MV-4-11 (cell line): ENCODE results near the gene PRKN.

Experiments used
- DNase-seq: peaks from one replicate; lab custom pipeline; 2025; lab: John Stamatoyannopoulos, UW

The PRKN gene

GRCh38 chr6:161961796-161962195 lies 765.8 kb downstream of the PRKN start:
- DNase-seq: no peak

- DNase-seq: no peak
Measured at GRCh38 chr6:161961046-161961445, 766.5 kb downstream of the PRKN start.

GRCh38 chr6:161959072-161959471 lies 768.5 kb downstream of the PRKN start:
- no peak for DNase-seq

- DNase-seq: no peak
Measured at GRCh38 chr6:161956082-161956481, 771.5 kb downstream of the PRKN start.

GRCh38 chr6:161954699-161955276 lies 772.8 kb downstream of the PRKN start:
- DNase-seq: no peak

GRCh38 chr6:161954077-161954476 lies 773.5 kb downstream of the PRKN start:
- no peak for DNase-seq

GRCh38 chr6:161951126-161951525 lies 776.4 kb downstream of the PRKN start:
- no peak for DNase-seq

- DNase-seq: no peak
Measured at GRCh38 chr6:161949531-161949930, 778.0 kb downstream of the PRKN start.

GRCh38 chr6:161948462-161948861 lies 779.1 kb downstream of the PRKN start:
- DNase-seq: no peak

- no peak for DNase-seq
Measured at GRCh38 chr6:161947371-161947770, 780.2 kb downstream of the PRKN start.

GRCh38 chr6:161946461-161946860 lies 781.1 kb downstream of the PRKN start:
- DNase-seq: no peak

GRCh38 chr6:161943561-161943960 lies 784.0 kb downstream of the PRKN start:
- DNase-seq: no peak

- DNase-seq: no peak
Measured at GRCh38 chr6:161941565-161941964, 786.0 kb downstream of the PRKN start.

GRCh38 chr6:161940519-161940918 lies 787.0 kb downstream of the PRKN start:
- DNase-seq: no peak

GRCh38 chr6:161926324-161926723 lies 801.2 kb downstream of the PRKN start:
- no peak for DNase-seq

- no peak for DNase-seq
Measured at GRCh38 chr6:161924516-161925116, 803.0 kb downstream of the PRKN start.

- DNase-seq: peak; percentile 70
Measured at GRCh38 chr6:161922631-161923119, 804.9 kb downstream of the PRKN start.

GRCh38 chr6:161921602-161922395 lies 805.8 kb downstream of the PRKN start:
- peak; percentile 14 for DNase-seq

- no peak for DNase-seq
Measured at GRCh38 chr6:161919691-161920090, 807.9 kb downstream of the PRKN start.

GRCh38 chr6:161918628-161919205 lies 808.8 kb downstream of the PRKN start:
- no peak for DNase-seq

- DNase-seq: no peak
Measured at GRCh38 chr6:161918109-161918531, 809.4 kb downstream of the PRKN start.

GRCh38 chr6:161917645-161918044 lies 809.9 kb downstream of the PRKN start:
- no peak for DNase-seq

- DNase-seq: no peak
Measured at GRCh38 chr6:161915456-161915964, 812.1 kb downstream of the PRKN start.
